ENCODE measurements around the gene PTH2R. TPM values are rescaled to one million over a fixed set of nuclear protein-coding genes. Genes with fewer than 3 reads are reported as not detected.

Gene PTH2R
- total RNA-seq, 1 experiment from 2014 or later, result not detected

GRCh38 chr2:208464205-208464604 lies 57.6 kb downstream of the PTH2R start:
- CTCF ChIA-PET, result interaction anchor here (0.5 kb wide), 1 partner anchor 748 kb away, joined by 3 read pairs; no protein-coding TSS in a partner anchor
- Mint-ChIP-seq H3K4me1 (ENCODE audit: low read depth, unreplicated experiment) (peaks cover 19% of the 10 kb centered on the region), H3K27ac (ENCODE audit: unreplicated experiment) (no peak overlapping the region), H3K36me3 (ENCODE audit: insufficient read depth, unreplicated experiment) (no peaks in the 10 kb centered on the region), H3K4me3 (ENCODE audit: low read depth, unreplicated experiment) (no peak overlapping the region), H3K9me3 (ENCODE audit: low read depth, unreplicated experiment) (no peaks in the 10 kb centered on the region), H3K27me3 (ENCODE audit: unreplicated experiment) (no peaks in the 10 kb centered on the region)
- intact Hi-C loops (cut with micrococcal nuclease; ENCODE audit: unreplicated experiment), result loop anchor here (5.0 kb wide), 1 partner anchor 57 kb away; the partner anchor contains the start of gene PTH2R
- BruUV-seq (replicated peaks), result no TSS peak
- no peak for DNase-seq
- TF ChIP-seq, protein P1, sequence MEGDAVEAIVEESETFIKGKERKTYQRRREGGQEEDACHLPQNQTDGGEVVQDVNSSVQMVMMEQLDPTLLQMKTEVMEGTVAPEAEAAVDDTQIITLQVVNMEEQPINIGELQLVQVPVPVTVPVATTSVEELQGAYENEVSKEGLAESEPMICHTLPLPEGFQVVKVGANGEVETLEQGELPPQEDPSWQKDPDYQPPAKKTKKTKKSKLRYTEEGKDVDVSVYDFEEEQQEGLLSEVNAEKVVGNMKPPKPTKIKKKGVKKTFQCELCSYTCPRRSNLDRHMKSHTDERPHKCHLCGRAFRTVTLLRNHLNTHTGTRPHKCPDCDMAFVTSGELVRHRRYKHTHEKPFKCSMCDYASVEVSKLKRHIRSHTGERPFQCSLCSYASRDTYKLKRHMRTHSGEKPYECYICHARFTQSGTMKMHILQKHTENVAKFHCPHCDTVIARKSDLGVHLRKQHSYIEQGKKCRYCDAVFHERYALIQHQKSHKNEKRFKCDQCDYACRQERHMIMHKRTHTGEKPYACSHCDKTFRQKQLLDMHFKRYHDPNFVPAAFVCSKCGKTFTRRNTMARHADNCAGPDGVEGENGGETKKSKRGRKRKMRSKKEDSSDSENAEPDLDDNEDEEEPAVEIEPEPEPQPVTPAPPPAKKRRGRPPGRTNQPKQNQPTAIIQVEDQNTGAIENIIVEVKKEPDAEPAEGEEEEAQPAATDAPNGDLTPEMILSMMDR (IDR thresholded peaks at IDR 0.05; ENCODE audit: unreplicated experiment), result no peak

GRCh38 chr2:208466151-208466919 lies 59.7 kb downstream of the PTH2R start:
- no peak overlapping the region for H3K27ac Mint-ChIP-seq (ENCODE audit: unreplicated experiment)
- peak; percentile 70 for DNase-seq
- CTCF ChIA-PET, result interaction anchor here (0.7 to 1.5 kb wide), 6 partner anchors 10 to 865 kb away, joined by 3 to 7 read pairs (median 4); no protein-coding TSS in a partner anchor
- H3K27me3 Mint-ChIP-seq (ENCODE audit: unreplicated experiment), result no peaks in the 10 kb centered on the region
- H3K9me3 Mint-ChIP-seq (ENCODE audit: low read depth, unreplicated experiment), result peaks cover 5% of the 10 kb centered on the region
- H3K4me1 Mint-ChIP-seq (ENCODE audit: low read depth, unreplicated experiment), result peaks cover 19% of the 10 kb centered on the region
- no peaks in the 10 kb centered on the region for H3K36me3 Mint-ChIP-seq (ENCODE audit: insufficient read depth, unreplicated experiment)
- intact Hi-C loops (cut with micrococcal nuclease; ENCODE audit: unreplicated experiment), result loop anchor here (1.0 to 5.0 kb wide), 6 partner anchors 105 to 856 kb away; no protein-coding TSS in a partner anchor
- TF ChIP-seq, protein P1 (IDR thresholded peaks at IDR 0.05; ENCODE audit: unreplicated experiment), result peak; percentile 74
- H3K4me3 Mint-ChIP-seq (ENCODE audit: low read depth, unreplicated experiment), result no peak overlapping the region
- BruUV-seq (replicated peaks), result no TSS peak

DNA sequence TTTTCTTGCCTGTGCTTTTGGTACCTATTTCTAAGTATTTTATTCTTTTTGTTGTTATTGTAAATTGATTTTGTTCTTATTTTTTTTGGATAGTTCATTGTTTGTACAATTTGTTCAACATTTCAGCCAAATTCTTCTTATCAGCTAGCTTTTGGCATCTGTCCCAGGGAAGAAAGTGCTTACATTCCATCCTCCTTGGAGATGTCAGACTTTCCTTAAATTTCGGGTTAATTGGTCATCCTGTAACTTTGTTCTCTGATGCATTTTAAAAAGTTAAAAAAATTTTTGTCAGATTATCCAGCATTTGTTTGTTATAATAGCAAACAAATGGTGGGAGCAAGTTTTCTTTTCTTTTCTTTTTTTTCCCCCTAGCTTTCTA lies 60.3 kb downstream of the PTH2R start:
- BruUV-seq (replicated peaks), result no TSS peak
- CTCF ChIA-PET, result interaction anchor here (0.7 to 1.5 kb wide), 6 partner anchors 9 to 864 kb away, joined by 3 to 7 read pairs (median 4); no protein-coding TSS in a partner anchor
- no peaks in the 10 kb centered on the region for H3K36me3 Mint-ChIP-seq (ENCODE audit: insufficient read depth, unreplicated experiment)
- no peak overlapping the region for H3K4me3 Mint-ChIP-seq (ENCODE audit: low read depth, unreplicated experiment)
- H3K27ac Mint-ChIP-seq (ENCODE audit: unreplicated experiment), result no peak overlapping the region
- no peak for DNase-seq
- H3K27me3 Mint-ChIP-seq (ENCODE audit: unreplicated experiment), result no peaks in the 10 kb centered on the region
- peaks cover 19% of the 10 kb centered on the region for H3K4me1 Mint-ChIP-seq (ENCODE audit: low read depth, unreplicated experiment)
- peaks cover 5% of the 10 kb centered on the region for H3K9me3 Mint-ChIP-seq (ENCODE audit: low read depth, unreplicated experiment)
- TF ChIP-seq, protein P1 (IDR thresholded peaks at IDR 0.05; ENCODE audit: unreplicated experiment), result no peak
- intact Hi-C loops (cut with micrococcal nuclease; ENCODE audit: unreplicated experiment), result loop anchor here (1.0 to 5.0 kb wide), 6 partner anchors 104 to 855 kb away; no protein-coding TSS in a partner anchor

GRCh38 chr2:208467564-208467963 lies 61.0 kb downstream of the PTH2R start:
- intact Hi-C loops (cut with micrococcal nuclease; ENCODE audit: unreplicated experiment), result loop anchor here (2.0 to 5.0 kb wide), 4 partner anchors 189 to 855 kb away; no protein-coding TSS in a partner anchor
- Mint-ChIP-seq H3K27ac (ENCODE audit: unreplicated experiment) (no peak overlapping the region), H3K4me3 (ENCODE audit: low read depth, unreplicated experiment) (no peak overlapping the region), H3K4me1 (ENCODE audit: low read depth, unreplicated experiment) (peaks cover 14% of the 10 kb centered on the region), H3K9me3 (ENCODE audit: low read depth, unreplicated experiment) (peaks cover 5% of the 10 kb centered on the region), H3K27me3 (ENCODE audit: unreplicated experiment) (no peaks in the 10 kb centered on the region), H3K36me3 (ENCODE audit: insufficient read depth, unreplicated experiment) (no peaks in the 10 kb centered on the region)
- TF ChIP-seq, protein P1 (IDR thresholded peaks at IDR 0.05; ENCODE audit: unreplicated experiment), result no peak
- no peak for DNase-seq
- CTCF ChIA-PET, result no interaction called here
- BruUV-seq (replicated peaks), result no TSS peak

All from Calu3 (cell line).